H1 (cell line): ENCODE results near the gene DPF1. TPM values are rescaled to one million over a fixed set of nuclear protein-coding genes. Genes with fewer than 3 reads are reported as not detected.

Experiments used
- EZH2 ChIP-seq: fragments of 200-600 bp; sonication (generic); IDR thresholded peaks from 2 replicates; pipeline ENCODE4 v1.7.1; 2012; ENCODE audit warnings: low read depth, mild to moderate bottlenecking, moderate library complexity, low read length, inconsistent platforms; ENCODE audit not compliant: severe bottlenecking
- GABPA ChIP-seq: IDR thresholded peaks from 2 replicates; pipeline ENCODE4 v1.6.1; 2011; ENCODE audit warnings: mild to moderate bottlenecking, low read length, moderate library complexity, borderline replicate concordance; ENCODE audit not compliant: insufficient read depth
- POLR2AphosphoS5 ChIP-seq: IDR thresholded peaks from 2 replicates; pipeline ENCODE4 v1.6.1; 2011; ENCODE audit warnings: low read depth, low read length
- SAP30 ChIP-seq: fragments of 300-600 bp; sonication (generic); IDR thresholded peaks from 2 replicates; pipeline ENCODE4 v1.7.1; 2012; ENCODE audit warnings: low read length, moderate library complexity, mild to moderate bottlenecking, inconsistent platforms; ENCODE audit not compliant: insufficient read depth, insufficient replicate concordance
- TCF12 ChIP-seq: IDR thresholded peaks from 2 replicates; pipeline ENCODE4 v1.6.1; 2011; ENCODE audit warnings: low read depth, mild to moderate bottlenecking, low read length
- polyA plus RNA-seq, 7 experiments: library from polyadenylated mRNA; depleted of rRNA in 3 of 7; stranded (reverse) in 5 of 7; unstranded in 2 of 7; fragments of >200 nt in 5 of 7; fragments of 200-250 nt in 2 of 7; gene quantifications; 1 replicate in 5 of 7; 2 replicates in 1 of 7; 4 replicates in 1 of 7; pipeline versions ENCODE4 v1.2.1 to v1.2.3, GENCODE V29; 2011 to 2013; ENCODE audit warnings: missing spikeins in 2 of 7, mixed read lengths in 2 of 7
- total RNA-seq: library from RNA; stranded (reverse); fragmentation: NEBNext Ultra II Directional; extraction: Animal tissue kit (Norgen Biotek cat#: 25700); gene quantifications from 2 replicates; pipeline ENCODE4 v1.2.1, GENCODE V29; 2021

Gene DPF1
- total and polyA plus RNA-seq, 2 of the 8 experiments (the other 6 are each of a cell fraction or from before 2014, with no cell fraction given): 12.9 to 15.6 TPM

GRCh38 chr19:38175422-38175821 is 48.6 kb downstream of the DPF1 start (continued):
- TF ChIP-seq EZH2 (no peak), SAP30 (no peak), POLR2AphosphoS5 (no peak), TCF12 (no peak), GABPA (no peak)
